ENCODE data around the gene ZFP92.

Gene ZFP92

GRCh38 chrX:153446950-153447580, 35.8 kb downstream of the ZFP92 start:
- Histone ChIP-seq H4K20me1 (peaks cover 0 to 76% (median 27%) of the 10 kb centered on the region in 11 experiments; a peak in 13 of 22 replicates), H3K9ac (no peak overlapping the region), H3K4me3 (no peak overlapping the region), H3K27ac (no peak overlapping the region), H3K4me1 (peaks cover 0 to 3% (median 0%) of the 10 kb centered on the region in 10 experiments; a peak in 1 of 20 replicates), H3K27me3 (peaks cover 55 to 91% (median 65%) of the 10 kb centered on the region in 11 experiments), H3K4me2 (no peak overlapping the region), H3K36me3 (peaks cover 0 to 29% (median 7%) of the 10 kb centered on the region in 11 experiments; a peak in 8 of 22 replicates), H3K9me3 (replicated peaks in 1 of 11) (peaks cover 0 to 11% (median 0%) of the 10 kb centered on the region in 11 experiments; a peak in 6 of 22 replicates)
- no peak for TF ChIP-seq Cebpa-rat (IDR thresholded peaks at IDR 0.05)

- H3K36me3 ChIP-seq = peaks cover 0 to 30% (median 7%) of the 10 kb centered on the region in 11 experiments; a peak in 8 of 22 replicates
- no peak overlapping the region for H3K4me3 ChIP-seq
- H3K4me2 ChIP-seq = no peak overlapping the region
- H3K27me3 ChIP-seq = peaks cover 59 to 91% (median 70%) of the 10 kb centered on the region in 11 experiments
- TF ChIP-seq Cebpa-rat (IDR thresholded peaks at IDR 0.05) = no peak
- no peak overlapping the region for H3K27ac ChIP-seq
- no peak overlapping the region for H3K9ac ChIP-seq
- H4K20me1 ChIP-seq = peaks cover 0 to 78% (median 27%) of the 10 kb centered on the region in 11 experiments; a peak in 13 of 22 replicates
- H3K9me3 ChIP-seq (replicated peaks in 1 of 11) = peaks cover 0 to 11% (median 0%) of the 10 kb centered on the region in 11 experiments; a peak in 6 of 22 replicates
- peaks cover 0 to 3% (median 0%) of the 10 kb centered on the region in 10 experiments; a peak in 1 of 20 replicates for H3K4me1 ChIP-seq
Measured at GRCh38 chrX:153447581-153447960, 36.3 kb downstream of the ZFP92 start.

DNA sequence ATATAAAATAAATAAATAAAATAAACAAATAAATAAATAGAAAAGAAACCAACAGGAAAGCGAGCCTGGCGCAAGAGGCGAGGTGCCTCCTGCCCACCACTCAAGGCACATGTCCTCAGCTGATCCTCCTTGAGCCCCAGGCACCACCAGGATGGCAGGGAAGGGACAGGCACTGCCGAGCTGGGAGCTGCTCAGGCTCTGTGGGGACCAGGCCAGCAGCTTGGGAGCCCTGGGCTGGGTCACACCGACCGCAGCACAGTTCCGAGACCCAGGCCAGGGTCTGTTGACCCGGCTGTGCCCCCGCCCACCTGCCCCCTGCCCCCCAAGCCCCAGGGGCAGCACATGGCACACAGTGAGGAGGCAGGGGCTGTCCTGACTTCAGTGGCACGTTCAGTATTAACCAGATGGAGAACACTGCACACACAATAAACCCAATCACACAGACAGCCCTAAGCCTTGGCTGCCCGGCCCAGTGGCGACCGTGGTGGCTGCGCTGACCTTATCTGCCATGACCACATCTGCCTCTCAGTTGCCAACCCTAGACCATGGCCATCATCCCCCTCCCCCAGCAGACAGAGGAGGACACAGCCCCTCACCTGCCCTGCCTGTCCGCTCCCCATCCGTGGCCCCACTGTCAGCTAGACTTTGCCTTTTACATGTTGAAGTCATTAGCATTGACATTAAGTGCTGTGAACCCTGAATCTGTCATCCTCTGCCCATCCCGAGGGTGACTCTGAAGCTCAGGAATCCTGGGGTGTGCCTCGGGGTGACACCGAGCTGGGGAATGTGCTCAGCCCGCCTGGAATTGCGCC, 37.5 kb downstream of the ZFP92 start:
- Histone ChIP-seq H3K4me2 (no peak overlapping the region), H3K9me3 (replicated peaks in 1 of 11) (peaks cover 0 to 11% (median 0%) of the 10 kb centered on the region in 11 experiments; a peak in 5 of 22 replicates)
- TF ChIP-seq Cebpa-rat (IDR thresholded peaks at IDR 0.05) = no peak

DNA sequence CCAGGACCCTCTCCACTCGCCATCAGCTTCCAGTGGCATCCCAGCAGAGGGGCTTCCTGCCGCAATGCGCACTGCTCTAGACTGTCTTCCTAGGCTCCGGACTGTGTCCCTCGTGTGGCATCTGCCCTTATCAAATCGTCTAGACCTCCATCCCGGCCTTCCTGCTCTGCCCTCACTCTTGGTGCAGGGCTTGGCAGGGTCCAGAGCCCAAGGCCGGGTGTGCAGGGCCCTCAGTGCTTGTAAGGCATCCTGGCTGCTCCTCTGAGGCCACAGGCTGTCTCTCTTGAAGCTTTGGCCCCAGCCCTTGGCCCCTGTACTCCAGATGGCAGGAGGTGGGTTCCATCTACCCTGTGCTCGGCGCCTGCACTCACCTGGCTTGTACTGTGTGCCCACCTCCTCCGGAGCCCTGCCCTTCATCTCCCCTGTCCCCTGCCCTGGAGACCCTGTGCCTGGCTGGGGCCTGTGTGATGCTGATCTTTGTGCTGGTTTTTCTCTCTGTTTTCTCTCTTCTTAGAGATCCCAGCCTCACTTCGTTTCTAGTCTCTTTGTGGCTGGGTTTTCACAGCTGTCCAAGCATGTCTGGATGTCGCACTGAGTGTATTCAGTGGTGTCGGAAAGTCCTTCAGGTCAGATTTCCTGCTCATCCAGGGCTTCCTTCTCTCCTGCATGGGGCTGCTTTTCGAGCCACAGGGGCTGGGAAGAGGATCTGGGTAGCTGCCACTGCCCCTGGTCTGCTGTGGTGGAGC, 38.3 kb downstream of the ZFP92 start:
- no peak overlapping the region for H3K27ac ChIP-seq
- H3K4me2 ChIP-seq = no peak overlapping the region
- H4K20me1 ChIP-seq = peaks cover 0 to 70% (median 23%) of the 10 kb centered on the region in 11 experiments; a peak in 13 of 22 replicates
- H3K36me3 ChIP-seq = peaks cover 0 to 38% (median 13%) of the 10 kb centered on the region in 11 experiments; a peak in 9 of 22 replicates
- no peak for TF ChIP-seq Cebpa-rat (IDR thresholded peaks at IDR 0.05)
- H3K4me3 ChIP-seq = no peak overlapping the region
- peaks cover 73 to 89% (median 81%) of the 10 kb centered on the region in 11 experiments for H3K27me3 ChIP-seq
- H3K9me3 ChIP-seq (replicated peaks in 1 of 11) = peaks cover 0 to 11% (median 0%) of the 10 kb centered on the region in 11 experiments; a peak in 5 of 22 replicates
- H3K9ac ChIP-seq = no peak overlapping the region
- H3K4me1 ChIP-seq = peaks cover 0 to 3% (median 0%) of the 10 kb centered on the region in 10 experiments; a peak in 1 of 20 replicates

More for the DNA sequence above, 37.5 kb downstream of the ZFP92 start:
- H4K20me1 ChIP-seq = peaks cover 0 to 78% (median 27%) of the 10 kb centered on the region in 11 experiments; a peak in 13 of 22 replicates
- peaks cover 0 to 34% (median 9%) of the 10 kb centered on the region in 11 experiments; a peak in 9 of 22 replicates for H3K36me3 ChIP-seq
- no peak overlapping the region for H3K27ac ChIP-seq
- no peak overlapping the region for H3K4me3 ChIP-seq
- H3K27me3 ChIP-seq = peaks cover 70 to 91% (median 79%) of the 10 kb centered on the region in 11 experiments
- peaks cover 0 to 3% (median 0%) of the 10 kb centered on the region in 10 experiments; a peak in 1 of 20 replicates for H3K4me1 ChIP-seq
- H3K9ac ChIP-seq = no peak overlapping the region

DNA sequence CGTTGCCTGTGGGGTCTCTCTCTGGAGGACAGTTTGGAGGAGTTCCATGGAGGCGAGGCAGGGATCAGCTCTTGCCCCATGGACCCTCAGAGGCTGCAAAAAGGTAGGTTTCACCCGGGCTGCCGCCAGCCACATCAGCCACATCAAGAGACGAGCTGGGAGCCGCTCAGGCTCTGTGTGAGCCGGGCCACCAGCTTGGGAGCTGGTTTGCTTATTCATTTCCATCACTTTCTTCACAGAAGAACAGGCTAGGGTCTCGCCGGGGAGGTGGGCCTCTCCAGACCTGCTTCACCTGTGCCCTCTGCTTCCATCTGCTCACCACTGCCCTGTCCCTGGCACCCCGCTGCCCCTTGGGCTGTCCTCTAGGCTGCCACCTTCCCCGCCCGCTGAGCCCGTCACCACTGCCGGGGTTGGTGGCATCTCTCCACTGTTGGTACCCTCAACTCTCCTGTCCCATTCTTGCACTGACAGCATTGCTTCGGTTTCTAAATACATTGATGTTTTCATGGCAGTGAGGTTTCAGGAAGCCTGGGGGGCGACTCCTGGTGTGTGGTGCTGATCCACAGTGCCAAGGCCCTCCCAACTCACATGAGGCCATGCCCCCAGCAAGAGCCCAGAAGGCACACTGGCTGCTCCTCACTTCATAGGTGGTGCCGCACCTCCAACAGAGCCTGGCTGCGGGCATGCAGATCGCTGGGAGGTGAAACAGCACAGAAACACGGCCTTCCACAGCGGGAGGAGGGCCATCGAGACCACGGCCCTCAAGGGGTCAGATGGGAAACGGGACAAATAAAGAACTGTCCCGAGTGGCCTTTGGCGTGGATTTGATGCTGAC, 39.1 kb downstream of the ZFP92 start:
- Histone ChIP-seq H3K4me1 (peaks cover 0 to 7% (median 0%) of the 10 kb centered on the region in 10 experiments; a peak in 5 of 20 replicates), H3K9ac (no peak overlapping the region), H4K20me1 (peaks cover 0 to 70% (median 17%) of the 10 kb centered on the region in 11 experiments; a peak in 12 of 22 replicates), H3K4me3 (no peak overlapping the region), H3K27me3 (peaks cover 77 to 92% (median 85%) of the 10 kb centered on the region in 11 experiments), H3K36me3 (peaks cover 0 to 45% (median 13%) of the 10 kb centered on the region in 11 experiments; a peak in 9 of 22 replicates), H3K4me2 (no peak overlapping the region), H3K27ac (no peak overlapping the region), H3K9me3 (replicated peaks in 1 of 11) (peaks cover 0 to 8% (median 0%) of the 10 kb centered on the region in 11 experiments; a peak in 3 of 22 replicates)
- no peak for TF ChIP-seq Cebpa-rat (IDR thresholded peaks at IDR 0.05)

DNA sequence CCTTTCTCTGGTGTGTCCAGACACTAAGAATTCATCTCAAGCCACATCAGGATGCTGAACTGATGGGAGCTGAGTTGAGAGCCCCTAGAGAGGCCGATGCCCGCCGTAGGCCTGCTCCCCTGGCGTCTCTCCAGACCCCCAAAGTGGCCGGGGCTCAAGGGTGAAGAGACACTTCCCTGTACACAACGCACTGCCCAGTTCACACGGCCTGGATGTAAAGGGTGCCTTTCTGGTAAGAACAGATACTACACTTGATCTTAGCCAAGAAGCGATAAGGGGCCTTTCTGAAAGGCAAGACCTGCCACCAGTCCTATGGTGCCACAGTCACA, 39.6 kb downstream of the ZFP92 start:
- Histone ChIP-seq H3K27ac (no peak overlapping the region), H3K9ac (no peak overlapping the region), H3K9me3 (replicated peaks in 1 of 11) (peaks cover 0 to 2% (median 0%) of the 10 kb centered on the region in 11 experiments; a peak in 1 of 22 replicates), H3K4me2 (no peak overlapping the region), H3K36me3 (peaks cover 0 to 51% (median 13%) of the 10 kb centered on the region in 11 experiments; a peak in 14 of 22 replicates), H3K27me3 (peaks cover 73 to 92% (median 85%) of the 10 kb centered on the region in 11 experiments), H4K20me1 (peaks cover 0 to 70% (median 20%) of the 10 kb centered on the region in 11 experiments; a peak in 12 of 22 replicates), H3K4me1 (peaks cover 0 to 12% (median under 1%) of the 10 kb centered on the region in 10 experiments; a peak in 7 of 20 replicates), H3K4me3 (no peak overlapping the region)
- no peak for TF ChIP-seq Cebpa-rat (IDR thresholded peaks at IDR 0.05)

DNA sequence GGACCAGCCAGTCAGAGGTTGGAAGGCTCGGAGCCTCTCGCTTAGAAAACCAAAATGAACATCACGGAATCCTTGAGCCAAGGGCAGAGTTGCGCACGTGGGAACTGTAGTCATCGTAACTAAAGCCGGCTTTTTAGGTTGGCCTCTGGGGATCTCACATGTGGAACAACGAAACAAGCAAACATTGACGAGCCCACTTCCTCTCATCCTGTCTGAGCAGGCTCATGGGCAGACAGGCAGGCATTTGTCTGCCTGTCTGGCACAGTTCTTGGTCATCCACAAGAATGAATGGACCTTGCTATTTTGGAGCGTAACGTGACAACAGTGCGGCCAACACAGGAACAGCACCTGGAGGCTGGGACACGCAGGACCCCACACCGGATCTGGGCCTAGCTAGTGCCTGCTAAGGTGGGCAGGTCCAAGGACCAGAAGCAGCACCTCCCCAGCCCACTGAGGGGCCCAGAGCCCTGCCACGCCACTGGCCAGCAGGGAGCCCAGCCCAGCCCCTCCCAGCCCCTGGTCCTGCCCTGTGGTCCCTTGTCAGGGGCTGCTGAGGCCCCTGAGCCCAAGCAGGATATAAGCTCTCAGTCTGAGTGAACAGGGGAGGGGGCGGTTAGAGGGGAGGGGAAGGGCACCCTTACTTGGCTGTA, 43.8 kb downstream of the ZFP92 start:
- H3K27me3 ChIP-seq = peaks cover 59 to 97% (median 89%) of the 10 kb centered on the region in 11 experiments
- TF ChIP-seq Cebpa-rat (IDR thresholded peaks at IDR 0.05) = no peak
- H3K27ac ChIP-seq = no peak overlapping the region
- no peaks in the 10 kb centered on the region for H3K9me3 ChIP-seq (replicated peaks in 1 of 11)
- peaks cover 5 to 80% (median 25%) of the 10 kb centered on the region in 11 experiments; a peak in 15 of 22 replicates for H3K36me3 ChIP-seq
- H3K9ac ChIP-seq = peak overlapping the region in 1 of 11 experiments; percentile 39; a peak in 1 of 22 replicates
- H3K4me3 ChIP-seq = no peak overlapping the region
- H3K4me2 ChIP-seq = peak overlapping the region in 2 of 11 experiments; percentile 20 to 26; a peak in 1 of 22 replicates
- peaks cover 0 to 10% (median 2%) of the 10 kb centered on the region in 10 experiments; a peak in 7 of 20 replicates for H3K4me1 ChIP-seq
- peaks cover 0 to 70% (median 22%) of the 10 kb centered on the region in 11 experiments; a peak in 12 of 22 replicates for H4K20me1 ChIP-seq

All from BLaER1 treated with 17β-estradiol and CSF1 and Interleukin-3, amounts not matched to agents 10 nM and 100 nM (cell line).